SW 1271 (cell line): ENCODE data around the gene SLC39A11.
"Not testable (repeated sequence)": the region's sequence is repeated elsewhere in the genome, so short reads cannot be mapped to it uniquely, and the experiment has no call there.

Experiments used
- DNase-seq, 2 experiments: peaks; one replicate each; lab custom pipeline; 2025; lab: John Stamatoyannopoulos, UW

Gene SLC39A11

GRCh38 chr17:72786209-72786608 is 306.3 kb downstream of the SLC39A11 start:
- DNase-seq: no peak

- DNase-seq: no peak
Observed at GRCh38 chr17:72782985-72783701, 309.3 kb downstream of the SLC39A11 start.

- DNase-seq: not testable (repeated sequence)
Observed at GRCh38 chr17:72782437-72782836, 310.1 kb downstream of the SLC39A11 start.

GRCh38 chr17:72778169-72779151 is 314.0 kb downstream of the SLC39A11 start:
- no peak for DNase-seq

- no peak for DNase-seq
Observed at GRCh38 chr17:72775919-72776318, 316.6 kb downstream of the SLC39A11 start.

- DNase-seq: no peak
Observed at GRCh38 chr17:72775237-72775636, 317.3 kb downstream of the SLC39A11 start.

GRCh38 chr17:72774236-72774635 is 318.3 kb downstream of the SLC39A11 start:
- no peak for DNase-seq

GRCh38 chr17:72773225-72773624 is 319.3 kb downstream of the SLC39A11 start:
- DNase-seq: not testable (repeated sequence)

GRCh38 chr17:72772331-72772821 is 320.1 kb downstream of the SLC39A11 start:
- DNase-seq: no peak

- no peak for DNase-seq
Observed at GRCh38 chr17:72771734-72772133, 320.8 kb downstream of the SLC39A11 start.

GRCh38 chr17:72766761-72767356 is 325.6 kb downstream of the SLC39A11 start:
- DNase-seq: no peak

GRCh38 chr17:72765368-72766153 is 326.9 kb downstream of the SLC39A11 start:
- DNase-seq: no peak

- DNase-seq: no peak
Observed at GRCh38 chr17:72764632-72765041, 327.9 kb downstream of the SLC39A11 start.

GRCh38 chr17:72763981-72764380 is 328.5 kb downstream of the SLC39A11 start:
- no peak for DNase-seq

GRCh38 chr17:72761893-72762575 is 330.5 kb downstream of the SLC39A11 start:
- DNase-seq: not testable (repeated sequence)

GRCh38 chr17:72761431-72761830 is 331.1 kb downstream of the SLC39A11 start:
- DNase-seq: no peak

- DNase-seq: no peak
Observed at GRCh38 chr17:72760368-72760767, 332.1 kb downstream of the SLC39A11 start.

- no peak for DNase-seq
Observed at GRCh38 chr17:72759301-72759700, 333.2 kb downstream of the SLC39A11 start.

- no peak for DNase-seq
Observed at GRCh38 chr17:72756256-72756655, 336.2 kb downstream of the SLC39A11 start.

- no peak for DNase-seq
Observed at GRCh38 chr17:72754513-72754912, 338.0 kb downstream of the SLC39A11 start.

GRCh38 chr17:72751746-72752145 is 340.7 kb downstream of the SLC39A11 start:
- DNase-seq: no peak
